GM18499 (cell line): ENCODE data around the gene NLRP5.

ENCODE experiments used
- ATAC-seq: cut with Tn5 transposase; IDR thresholded peaks from one replicate; pipeline ENCODE4 v1.9.1; 2021; ENCODE audit warnings: moderate number of reproducible peaks; ENCODE audit not compliant: insufficient read depth, unreplicated experiment

The NLRP5 gene

DNA sequence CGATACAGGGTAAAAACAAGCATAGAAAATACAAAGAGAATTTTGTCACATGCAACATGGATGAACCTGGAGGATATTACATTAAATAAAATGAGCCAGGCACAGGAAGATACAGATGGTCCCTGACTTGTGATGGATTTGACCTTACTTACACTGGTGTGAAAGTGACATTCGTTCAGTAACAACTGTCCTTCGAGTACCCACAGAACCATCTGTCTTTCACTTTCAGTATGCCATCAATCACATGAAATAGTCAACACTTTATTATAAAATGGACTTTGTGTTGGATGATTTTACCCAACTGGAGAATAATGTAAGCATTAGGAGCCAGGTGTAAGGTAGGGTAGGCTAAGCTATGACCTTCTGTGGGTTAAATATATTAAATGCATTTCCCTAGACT, 83.1 kb downstream of the NLRP5 start:
- no peak for ATAC-seq

DNA sequence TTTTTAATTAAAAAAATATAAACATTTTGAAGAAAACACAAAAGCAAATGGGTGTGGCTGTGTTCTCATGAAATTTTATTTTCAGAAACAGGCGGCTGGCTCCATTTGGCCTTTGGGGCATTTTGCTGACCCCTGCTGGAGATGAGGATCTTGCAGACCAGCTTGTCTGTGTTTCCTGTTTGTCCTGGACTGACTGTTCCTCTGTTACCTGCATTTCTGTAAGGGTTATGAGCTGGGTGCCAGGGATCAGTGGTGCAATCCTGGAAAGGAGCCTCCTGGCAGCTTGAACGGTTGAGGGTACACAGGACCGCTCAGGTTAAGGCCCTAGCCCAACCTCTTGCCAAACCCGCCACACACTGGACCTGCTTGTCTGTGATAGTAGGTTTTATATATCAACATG, 84.6 kb downstream of the NLRP5 start:
- ATAC-seq, result no peak

DNA sequence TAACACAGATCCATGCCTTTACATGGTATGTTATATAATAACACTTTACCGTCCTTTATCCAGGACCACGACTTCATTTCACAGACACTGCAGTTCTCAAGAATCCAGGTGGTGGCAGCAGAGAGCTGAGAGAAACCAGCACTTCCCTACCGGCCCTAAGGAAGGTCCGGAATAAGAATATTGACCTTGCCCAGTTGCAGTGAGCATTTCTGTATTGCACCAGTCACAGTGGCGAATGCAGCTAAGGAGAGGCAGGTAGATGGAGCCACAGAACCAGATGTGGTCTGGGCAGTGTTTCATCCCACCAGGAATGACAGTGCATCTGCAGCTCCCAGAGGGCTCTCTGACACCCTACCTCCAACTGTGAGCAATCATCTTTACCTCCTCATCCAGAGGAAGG, 89.9 kb downstream of the NLRP5 start:
- no peak for ATAC-seq

DNA sequence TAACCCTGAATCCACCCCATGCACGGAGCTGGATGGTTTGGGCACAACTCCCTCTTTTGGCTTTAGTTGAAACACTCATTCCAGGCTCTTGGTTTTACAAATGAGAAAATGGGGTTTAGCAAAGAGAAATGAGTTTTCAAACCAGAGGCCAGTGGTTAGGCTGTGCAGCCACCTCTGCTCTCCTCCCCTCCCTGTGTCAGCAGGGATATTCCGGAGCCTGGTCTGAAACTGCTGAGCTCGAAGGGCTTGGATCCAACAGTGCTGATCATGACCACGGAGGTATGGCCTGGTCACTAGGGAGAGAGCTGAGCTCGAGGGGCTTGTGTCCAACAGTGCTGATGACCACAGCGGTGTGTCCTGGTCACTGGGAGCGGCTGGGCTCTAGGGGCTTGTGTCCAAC, 93.0 kb downstream of the NLRP5 start:
- ATAC-seq, result no peak

DNA sequence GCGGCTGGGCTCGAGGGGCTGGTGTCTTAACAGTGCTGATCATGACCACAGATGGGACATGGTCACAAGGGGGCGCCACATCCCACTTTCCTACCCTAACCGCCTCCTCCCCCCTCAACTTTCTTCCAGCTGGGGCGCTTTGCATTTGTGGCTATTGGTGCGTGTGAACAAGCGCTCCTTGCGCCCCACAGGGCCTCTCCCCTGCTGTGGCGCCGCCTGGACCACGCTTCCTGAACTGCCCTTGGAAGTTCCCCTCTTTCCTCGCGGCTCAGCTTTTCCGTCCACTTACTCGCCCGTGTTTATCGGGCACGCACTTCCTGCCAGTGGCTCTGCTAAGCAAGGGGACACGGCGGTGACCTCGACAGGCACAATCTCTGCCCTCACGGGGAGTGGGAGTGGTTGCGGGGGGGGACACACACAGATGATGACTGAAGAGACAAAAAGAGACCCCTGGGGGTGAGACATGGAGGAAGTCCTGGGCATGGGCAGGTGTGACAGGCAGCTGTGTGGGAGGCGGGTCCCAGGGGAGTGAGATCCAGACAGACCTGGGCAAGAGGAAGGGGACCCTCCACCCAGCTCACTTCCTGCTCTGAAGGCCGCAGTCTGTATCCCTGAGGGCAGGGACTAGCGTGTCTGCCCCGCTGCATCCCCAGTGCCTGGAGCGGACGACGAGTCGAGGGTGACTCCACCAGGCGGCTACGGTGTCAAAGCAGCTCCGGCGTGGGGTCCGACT, 94.3 kb downstream of the NLRP5 start:
- no peak for ATAC-seq

DNA sequence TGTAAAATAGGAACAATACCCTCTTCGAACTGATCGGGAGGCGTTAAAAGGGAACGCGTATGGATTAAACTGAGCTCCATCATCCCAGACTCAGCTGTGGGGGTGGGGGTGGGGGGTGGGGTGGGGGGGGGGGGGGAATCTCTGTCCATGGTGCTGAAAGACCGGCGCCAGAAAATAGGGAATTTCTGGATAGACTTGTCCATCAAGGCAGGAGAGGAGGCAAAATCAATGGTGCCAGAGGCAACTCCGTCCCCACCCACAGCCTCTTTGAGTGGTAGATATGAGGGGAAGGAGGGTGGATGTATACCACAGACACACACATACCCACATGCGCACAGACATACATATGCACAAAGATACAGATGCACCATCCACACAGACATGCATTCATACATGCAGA, 97.1 kb downstream of the NLRP5 start:
- ATAC-seq, result no peak

DNA sequence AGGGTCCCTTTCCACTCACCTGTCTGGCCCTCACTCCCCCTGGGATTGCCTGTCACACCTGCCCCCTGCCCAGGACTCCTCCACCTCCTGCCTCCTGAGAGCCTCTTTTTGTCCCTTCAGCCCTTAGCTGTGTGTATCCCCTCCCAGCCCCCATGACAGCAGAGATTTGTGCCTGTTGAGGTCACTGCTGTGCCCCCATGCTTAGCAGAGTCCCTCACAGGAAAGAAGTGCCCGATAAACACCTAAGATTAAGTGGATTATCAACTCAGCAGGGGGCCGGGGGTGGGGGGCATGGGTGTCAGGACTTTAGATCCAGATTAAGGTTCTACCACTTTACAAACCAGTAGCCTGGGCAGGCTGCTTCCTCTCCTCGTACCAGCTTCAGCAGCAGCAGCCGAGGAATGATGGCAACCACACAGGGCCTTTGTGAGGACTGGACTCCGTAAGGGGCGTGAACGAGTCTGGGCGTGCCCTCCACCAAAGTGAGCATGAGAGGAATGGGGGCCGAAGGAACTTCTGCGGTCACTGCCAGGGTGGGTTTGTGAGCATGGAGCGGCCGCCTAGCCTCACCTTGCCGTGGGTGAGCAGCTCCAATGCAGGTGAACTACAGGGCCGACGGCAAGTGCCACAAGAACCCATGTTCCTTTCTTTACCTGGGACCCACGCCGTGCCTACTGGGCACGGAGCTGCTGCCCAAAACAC, 98.4 kb downstream of the NLRP5 start:
- no peak for ATAC-seq

DNA sequence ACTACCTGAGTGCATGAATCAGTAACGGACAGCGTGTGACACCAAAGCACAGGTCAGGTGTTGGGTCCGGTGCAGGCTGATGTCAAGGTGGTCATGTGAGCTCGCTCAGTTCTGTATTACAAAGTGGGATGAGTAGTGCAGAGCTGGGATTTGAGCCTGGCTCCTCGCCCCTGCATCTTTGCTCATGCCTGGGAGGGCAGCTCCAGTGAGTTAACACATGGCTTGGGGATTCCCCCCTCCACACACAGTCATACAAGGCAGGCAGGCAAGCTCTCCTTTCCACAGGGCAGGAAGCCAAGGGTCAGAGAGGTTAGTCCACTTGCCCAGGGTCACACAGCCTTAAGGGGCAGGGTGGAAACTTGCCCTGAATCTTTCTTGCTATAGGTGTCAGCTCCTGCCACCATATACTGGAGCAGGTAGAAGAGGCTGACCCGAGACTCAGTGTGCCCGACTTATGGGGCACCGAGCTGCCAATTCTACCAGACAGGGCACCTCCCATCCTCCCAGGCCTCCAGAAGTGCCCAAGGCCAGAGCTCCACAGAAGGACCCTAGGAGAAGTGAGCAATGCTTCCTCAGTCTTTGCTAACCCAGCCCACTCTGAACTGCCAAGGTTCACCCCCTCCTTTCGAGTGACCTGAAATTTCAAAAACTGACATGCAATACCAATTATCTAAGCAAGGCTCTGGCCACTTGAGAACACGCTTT, 99.1 kb downstream of the NLRP5 start:
- no peak for ATAC-seq

DNA sequence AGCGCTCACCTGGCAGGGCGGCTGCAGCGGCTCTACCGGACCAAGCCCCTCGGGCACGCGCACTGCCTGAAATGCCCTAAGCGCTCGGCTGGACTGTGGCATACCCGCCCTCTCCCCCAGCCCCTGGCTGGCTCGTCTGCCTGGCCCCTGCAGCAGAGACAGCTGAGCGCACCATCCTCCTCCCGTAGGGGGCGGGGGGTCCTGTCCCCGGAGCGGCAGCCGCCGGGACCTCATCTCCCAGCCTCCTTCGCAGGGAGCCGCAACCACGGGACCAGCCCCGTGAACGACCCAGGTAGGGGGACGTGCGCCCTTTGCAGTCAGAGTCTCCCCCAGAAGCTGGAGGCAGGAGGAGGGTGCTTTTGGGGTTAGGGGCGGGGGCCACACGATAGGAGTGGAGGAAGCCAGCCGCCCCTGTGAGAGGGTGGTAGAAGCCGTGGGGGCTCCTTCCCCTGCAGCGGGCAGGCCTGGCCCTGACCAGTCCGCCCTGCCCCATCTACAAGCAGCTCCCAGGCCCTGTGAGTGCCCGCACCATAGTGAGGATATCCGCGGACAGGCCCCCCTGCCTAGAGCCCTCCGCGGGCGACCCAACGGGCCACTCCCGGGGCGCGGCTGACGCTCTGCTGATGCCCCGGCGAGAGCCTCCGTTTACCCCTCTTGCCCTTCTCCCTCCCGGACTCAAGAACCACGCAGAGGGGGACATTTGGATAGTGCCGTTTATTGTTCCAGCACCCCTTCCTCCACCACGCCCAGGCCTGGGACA, 100.3 kb downstream of the NLRP5 start:
- ATAC-seq, result no peak

DNA sequence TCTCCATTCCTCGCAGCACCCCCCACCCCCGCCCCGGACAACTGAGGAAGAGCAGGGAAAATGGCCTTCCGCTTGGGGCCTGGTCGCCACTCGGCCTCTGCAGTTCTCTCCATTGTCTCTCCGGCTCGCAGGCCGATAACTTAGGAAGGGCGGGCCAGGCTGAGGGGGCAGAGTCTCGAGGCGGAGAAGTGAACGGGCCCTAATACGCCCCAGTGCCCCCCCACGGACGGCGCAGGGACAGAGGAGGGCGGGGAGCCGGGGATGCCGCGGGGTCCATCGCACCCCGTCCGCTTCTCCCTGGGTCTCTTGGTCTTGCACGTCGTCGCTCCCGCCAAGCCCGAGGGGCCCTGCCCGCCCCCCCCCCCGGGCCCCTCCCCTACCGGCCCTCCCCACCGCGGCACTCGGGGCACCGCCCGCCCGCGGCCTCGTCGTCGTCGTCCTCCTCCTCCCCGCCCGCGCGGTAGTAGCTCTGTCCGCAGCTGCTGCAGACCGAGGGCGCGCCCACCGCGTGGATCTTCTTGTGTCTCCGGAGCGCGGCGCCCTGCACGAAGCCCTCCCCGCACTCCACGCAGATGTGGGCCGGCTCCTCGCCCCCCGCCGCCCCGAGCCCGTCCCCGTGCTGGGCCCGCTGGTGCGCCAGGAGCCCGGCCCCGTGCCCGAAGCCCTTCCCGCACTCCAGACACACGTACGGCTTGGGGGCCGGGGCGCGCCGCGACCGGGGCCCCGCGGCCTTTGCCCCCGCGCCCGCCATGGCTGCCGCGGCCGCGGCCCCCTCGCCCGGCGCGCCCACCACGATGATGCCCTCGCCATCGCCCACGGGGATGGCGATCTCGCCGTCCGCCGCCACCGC, 101.3 kb downstream of the NLRP5 start:
- ATAC-seq, result no peak

DNA sequence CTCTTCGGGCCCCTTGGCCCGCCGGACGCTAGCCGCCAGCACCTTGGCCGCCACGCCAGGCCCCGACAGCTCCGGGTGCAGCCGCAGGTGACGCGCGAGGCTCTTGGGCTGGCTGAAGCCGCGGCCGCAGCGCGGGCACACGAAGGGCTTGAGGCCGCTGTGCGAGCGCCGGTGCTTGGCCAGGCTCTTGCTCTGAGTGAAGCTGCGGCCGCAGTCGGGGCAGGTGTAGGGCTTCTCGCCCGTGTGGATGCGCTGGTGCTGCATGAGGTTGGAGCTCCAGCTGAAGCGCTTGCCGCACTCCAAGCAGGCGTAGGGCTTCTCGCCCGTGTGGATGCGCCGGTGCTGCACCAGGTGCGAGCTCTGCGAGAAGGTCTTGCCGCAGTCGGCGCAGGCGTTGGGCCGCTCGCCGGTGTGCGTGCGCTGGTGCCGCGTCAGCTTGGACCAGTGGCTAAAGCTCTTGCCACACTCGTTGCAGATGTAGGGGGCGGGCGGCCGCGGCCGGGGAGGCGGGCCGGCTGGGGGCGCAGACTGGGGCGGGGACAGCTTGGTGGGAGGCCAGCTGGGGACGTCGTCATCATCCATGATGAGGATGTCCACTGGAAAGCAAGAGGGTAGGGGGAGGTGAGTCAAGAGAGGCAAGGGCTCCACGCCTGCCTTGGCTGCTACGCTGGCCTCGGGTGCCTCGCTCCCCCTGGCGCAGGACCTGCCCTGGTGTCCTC, 102.1 kb downstream of the NLRP5 start:
- no peak for ATAC-seq

DNA sequence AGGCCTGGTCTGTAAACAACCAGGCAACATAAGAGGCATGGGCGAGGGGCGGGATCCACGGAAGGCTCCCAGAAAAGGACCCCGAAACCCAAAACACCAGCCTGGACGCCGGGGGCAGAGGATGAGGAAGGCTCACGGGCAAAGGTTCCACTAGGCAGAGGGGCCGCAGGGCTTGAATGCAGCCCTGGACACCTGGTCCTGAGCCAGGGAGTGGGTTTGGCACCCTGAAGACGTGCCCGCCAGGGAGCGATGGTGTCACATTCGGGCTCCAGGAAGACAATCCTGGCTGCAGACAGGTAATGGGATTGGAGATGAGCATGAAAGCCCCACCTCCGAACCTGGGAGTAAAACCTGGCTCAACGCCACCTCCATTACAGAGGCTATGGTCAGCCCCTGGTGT, 102.8 kb downstream of the NLRP5 start:
- no peak for ATAC-seq

DNA sequence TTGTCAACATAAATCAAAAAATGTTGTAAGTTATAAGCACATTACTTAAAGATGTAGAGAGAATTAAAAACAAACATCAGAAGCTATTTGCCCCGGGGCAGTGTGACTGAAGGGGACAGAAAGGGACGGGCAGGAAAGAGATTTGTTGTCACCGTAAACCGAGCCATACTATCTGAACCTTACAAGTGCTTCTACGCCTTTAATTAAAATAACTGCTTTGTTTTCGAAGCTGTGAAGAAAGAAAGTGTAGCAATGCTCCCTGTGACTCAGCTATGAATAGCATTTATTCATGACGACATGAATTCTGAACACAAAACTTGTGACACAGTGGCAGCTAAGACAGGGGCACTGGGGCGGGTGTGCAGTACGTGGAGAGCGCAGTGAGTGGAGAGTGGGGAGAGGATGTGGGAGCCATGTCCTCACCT, 104.5 kb downstream of the NLRP5 start:
- no peak for ATAC-seq

DNA sequence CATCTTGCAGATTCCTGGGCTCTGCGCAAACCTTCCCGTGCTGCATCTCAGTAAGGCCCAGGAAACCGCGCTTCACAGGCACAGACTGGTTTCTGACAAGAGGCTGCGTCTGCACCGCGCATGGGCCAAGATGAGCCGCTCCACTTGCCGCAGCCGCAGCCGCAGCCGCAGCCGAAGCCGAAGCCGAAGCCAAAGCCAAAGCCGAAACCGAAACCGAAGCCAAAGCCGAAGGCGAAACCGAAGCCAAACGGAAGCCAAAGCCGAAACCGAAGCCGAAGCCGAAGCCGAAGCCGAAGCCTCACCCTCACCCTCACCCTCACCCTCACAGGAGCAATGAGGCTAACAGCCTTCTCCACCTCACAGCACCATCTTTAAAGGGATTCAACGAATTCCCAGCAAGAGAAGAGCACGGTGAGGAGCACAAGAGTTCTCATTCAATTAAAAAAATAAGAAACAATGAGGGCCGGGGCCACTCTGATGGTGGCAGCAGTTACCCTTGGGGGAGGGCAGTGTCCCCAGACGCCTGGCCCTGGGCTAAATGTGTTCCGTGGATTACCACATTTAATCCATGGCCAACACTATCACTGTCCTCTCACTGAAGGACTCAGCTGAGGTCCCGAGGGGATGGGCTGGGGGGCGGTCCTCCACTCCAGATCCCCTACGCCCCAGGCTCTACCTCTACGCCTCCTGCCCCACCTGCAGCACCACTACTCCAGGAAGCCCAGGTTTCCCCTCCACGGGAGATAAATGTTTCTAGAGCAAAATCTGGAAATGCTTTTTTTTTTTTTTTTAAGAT, 105.4 kb downstream of the NLRP5 start:
- ATAC-seq, result no peak

DNA sequence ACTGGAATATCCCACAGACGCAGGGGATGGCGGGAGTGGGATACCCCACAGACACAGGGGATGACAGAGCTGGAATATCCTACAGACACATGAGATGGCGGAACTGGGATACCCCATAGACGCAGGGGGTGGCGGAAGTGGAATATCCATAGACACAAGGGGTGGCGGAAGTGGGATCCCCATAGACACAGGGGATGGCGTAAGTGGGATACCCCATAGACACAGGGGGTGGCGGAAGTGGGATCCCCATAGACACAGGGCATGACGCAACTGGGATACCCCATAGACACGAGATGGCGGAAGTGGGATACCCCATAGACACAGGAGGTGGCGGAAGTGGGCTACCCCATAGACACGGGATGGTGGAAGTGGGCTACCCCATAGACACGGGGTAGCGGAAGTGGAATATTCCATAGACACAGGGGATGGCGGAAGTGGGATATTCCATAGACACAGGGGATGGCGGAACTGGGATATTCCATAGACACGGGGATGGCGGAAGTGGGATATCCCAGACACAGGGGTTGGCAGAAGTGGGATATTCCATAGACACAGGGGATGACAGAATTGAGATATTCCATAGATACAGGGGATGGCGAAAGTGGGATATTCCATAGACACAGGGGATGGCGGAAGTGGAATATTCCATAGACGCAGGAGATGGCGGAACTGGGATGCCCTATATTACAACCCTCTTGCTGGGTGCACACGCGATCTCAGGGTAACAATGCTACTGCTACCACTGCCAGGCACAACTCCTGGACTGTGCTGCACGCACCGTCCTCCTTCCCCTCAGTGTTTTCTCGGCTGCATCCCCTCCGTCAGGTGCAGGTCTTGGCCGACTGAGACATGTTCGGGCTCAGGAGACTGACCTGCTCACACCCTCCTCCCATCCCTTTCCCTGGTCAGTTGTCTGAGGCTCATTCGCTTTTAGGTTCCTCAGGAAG, 106.4 kb downstream of the NLRP5 start:
- ATAC-seq, result no peak

DNA sequence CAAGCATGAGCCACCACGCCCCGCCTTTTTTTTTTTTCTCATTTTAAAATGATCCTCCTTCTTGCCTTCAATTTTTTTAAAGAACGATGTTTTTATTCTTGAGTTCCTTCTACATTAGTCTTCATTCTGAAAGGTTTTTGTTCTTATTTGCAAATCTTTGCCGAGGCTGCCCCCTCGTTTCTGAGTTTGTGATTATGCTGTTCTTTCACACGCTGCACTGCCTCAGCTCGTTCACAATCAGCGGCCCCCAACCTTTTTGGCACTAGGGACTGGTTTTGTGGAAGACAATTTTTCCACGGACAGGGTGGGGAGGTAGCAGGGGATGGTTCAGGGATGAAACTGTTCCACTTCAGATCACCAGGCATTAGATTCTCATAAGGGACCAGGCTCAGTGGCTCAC, 107.9 kb downstream of the NLRP5 start:
- ATAC-seq, result no peak

DNA sequence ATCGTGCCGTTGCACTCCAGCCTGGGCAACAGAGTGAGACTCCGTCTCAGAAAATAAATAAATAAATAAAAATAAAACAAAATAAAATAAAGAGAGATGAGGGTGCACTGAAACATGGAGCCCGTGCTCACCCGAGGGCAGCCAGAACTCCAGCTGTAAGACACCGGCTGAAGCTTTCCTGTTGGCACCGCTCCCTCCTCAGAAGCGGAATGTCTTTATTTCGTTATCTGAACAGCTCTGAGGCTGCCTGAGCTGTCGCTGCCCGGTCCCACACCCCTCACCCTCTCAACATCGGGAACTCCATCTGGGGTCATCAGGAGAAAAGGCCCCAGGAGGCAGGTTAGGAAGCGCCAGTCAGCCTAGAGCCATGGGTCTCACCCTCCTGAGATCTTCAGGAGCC, 110.1 kb downstream of the NLRP5 start:
- no peak for ATAC-seq
